ENCODE measurements around the gene ABHD18.

The ABHD18 gene

GRCh38 chr4:128068918-128069317 lies 103.7 kb downstream of the ABHD18 start:
- DNase-seq (ENCODE audit: low read depth in 2 of 2), result no peak

- no peak for DNase-seq (ENCODE audit: low read depth in 2 of 2)
These were observed 111.3 kb downstream of the ABHD18 start for GRCh38 chr4:128076464-128076863.

Measured in stimulated activated CD8-positive, alpha-beta memory T cell treated with anti-CD3 and anti-CD28 coated beads, Interleukin-2, amount 100 ng/mL, for 1 hour (primary cell).